GM21360 (cell line): ENCODE measurements around the gene CAMK2A.
"Not testable (repeated sequence)": the region's sequence is repeated elsewhere in the genome, so short reads cannot be mapped to it uniquely, and the experiment has no call there.

Experiments
- ATAC-seq: cut with Tn5 transposase; IDR thresholded peaks from one replicate; pipeline ENCODE4 v1.9.1; 2021; ENCODE audit warnings: mild to moderate bottlenecking, moderate library complexity; ENCODE audit not compliant: unreplicated experiment

CAMK2A gene

DNA sequence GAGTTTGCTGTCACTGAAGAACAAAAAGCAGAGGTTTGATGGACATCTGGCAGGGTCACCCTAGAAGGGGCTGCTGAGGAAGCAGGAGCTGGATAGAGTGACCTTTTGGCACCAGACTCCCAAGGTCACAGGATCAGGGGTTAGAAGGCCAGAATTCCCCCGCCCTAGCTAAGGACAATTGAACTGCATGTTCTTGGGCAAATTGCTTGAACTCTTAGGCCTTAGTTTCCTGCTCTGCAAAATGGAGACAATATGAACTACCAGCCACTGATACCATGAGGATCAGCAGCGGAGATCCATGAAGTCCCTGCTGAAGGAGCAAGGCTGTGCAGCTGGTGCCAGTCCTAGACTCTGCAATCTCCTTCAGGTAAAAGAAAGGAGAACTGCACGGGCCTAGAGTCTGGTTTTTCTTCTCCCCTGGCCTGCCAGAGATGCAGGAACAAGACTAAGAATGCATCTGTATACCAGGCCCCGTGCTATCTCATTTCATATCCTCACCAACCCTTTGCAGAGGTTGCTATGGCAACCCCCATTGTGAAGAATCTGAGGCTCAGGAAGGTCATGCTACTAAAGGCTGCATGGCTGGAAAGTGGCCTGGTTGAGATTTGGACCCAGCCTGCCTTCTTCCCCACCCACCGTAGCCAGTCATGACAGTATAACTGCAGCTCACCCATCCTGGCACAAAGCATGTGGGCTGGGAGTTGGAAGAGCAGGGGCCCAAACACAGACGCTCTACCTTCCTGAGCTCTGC lies 33.7 kb downstream of the CAMK2A start:
- ATAC-seq: no peak

DNA sequence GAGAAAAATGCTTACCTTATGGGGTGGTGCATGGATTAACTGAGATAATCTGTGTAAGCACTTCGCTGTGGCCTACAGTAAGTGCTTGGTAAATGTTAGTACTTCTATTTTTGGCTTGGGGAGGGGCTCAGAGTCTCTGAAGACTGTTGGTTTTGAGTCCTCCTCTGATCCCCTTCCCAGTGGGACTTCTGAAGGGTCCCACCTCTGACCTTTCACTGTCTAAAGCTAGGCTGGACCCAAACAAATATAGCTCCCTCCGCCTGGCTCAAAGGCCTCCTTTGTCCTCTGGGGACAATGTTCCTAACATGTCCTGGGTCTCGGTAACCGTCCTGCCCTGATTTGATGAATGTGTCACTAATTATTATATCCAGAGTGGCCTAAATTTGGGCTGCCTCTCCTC lies 34.8 kb downstream of the CAMK2A start:
- no peak for ATAC-seq

DNA sequence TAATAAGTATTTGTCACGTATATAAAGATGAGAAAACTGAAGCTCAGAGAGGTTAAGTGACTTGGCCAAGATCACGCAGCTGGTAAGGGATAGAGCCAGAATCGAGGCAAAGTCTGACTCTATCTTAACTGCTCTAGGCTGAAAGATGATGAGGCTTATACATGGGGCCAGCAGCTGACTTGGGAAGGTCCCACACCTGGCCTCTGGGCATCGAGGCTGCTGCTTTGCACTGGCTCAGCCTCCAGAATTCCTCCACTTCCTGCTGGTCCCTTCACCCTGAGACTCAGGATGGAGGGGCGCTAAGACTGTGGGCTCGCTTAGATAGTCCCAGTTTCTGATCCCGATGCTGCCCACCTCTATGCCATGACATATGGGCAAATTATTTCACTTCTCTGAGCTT lies 35.2 kb downstream of the CAMK2A start:
- ATAC-seq: no peak

- no peak for ATAC-seq
Observed at GRCh38 chr5:150253416-150254208, 36.0 kb downstream of the CAMK2A start.

DNA sequence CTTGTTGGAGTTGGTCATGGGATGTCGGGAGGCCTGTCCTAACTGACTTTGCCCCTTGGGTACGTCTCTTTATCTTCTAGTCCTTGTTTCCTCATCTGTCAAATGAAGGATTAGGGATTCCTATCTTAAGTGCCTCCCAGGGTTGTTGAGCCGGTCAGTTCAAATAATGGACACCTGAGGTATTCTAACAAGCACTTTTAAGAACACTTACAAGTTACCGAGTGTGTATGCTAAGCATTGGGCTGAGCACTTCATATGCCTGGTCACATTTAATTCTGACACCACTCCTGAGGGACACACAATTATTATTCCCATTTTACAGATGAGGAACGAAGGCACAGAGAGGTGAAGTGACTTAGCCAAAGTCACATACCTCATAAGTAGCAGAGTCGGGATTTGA lies 37.1 kb downstream of the CAMK2A start:
- ATAC-seq: no peak

- ATAC-seq: no peak
Observed at GRCh38 chr5:150251504-150251903, 38.1 kb downstream of the CAMK2A start.

DNA sequence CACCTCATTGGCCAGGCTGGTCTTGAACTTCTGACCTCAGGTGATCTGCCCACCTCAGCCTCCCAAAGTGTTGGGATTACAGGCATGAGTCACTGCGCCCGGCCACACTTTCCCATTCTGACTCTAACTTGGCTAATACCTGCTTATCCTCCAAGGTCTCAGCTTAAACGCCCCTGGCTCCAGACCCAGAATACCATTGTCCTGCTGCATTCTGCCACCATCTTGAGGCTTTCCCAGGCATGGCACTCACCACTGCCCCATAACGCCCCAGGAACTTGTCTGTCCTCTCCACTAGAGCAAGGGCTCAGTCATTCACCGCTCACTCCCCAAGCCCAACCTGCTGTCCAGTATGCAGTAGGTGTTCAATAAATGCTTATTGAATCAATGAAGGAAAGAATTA lies 39.8 kb downstream of the CAMK2A start:
- ATAC-seq: no peak

DNA sequence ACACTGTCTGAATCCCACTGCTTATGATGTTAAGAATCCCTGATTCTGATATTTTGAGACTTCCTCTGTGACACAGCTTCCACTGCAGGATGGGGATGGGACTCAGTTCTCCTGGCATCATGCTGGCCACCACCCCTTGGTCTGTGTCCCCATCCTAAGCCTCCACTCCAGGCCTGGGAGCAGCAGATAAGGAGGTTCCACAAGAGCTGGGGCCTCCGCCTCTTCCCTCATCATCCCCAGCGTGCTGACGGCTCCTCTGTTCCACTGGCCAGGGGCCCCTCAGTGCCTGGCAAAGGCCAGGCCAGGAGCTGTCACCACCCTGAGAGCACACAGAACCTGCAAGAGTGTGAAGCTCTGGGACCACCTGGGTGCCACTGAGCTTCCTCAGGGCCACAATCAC lies 40.6 kb downstream of the CAMK2A start:
- ATAC-seq: no peak

DNA sequence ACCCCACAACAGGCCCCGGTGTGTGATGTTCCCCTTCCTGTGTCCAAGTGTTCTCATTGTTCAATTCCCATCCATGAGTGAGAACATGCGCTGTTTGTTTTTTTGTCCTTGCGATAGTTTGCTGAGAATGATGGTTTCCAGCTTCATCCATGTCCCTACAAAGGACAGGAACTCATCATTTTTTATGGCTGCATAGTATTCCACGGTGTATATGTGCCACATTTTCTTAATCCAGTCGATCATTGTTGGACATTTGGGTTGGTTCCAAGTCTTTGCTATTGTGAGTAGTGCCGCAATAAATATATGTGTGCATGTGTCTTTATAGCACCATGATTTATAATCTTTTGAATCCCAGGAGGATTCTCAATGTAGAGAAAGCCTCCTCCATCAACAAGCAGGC lies 41.1 kb downstream of the CAMK2A start:
- not testable (repeated sequence) for ATAC-seq

- no peak for ATAC-seq
Observed at GRCh38 chr5:150247726-150248125, 41.8 kb downstream of the CAMK2A start.

DNA sequence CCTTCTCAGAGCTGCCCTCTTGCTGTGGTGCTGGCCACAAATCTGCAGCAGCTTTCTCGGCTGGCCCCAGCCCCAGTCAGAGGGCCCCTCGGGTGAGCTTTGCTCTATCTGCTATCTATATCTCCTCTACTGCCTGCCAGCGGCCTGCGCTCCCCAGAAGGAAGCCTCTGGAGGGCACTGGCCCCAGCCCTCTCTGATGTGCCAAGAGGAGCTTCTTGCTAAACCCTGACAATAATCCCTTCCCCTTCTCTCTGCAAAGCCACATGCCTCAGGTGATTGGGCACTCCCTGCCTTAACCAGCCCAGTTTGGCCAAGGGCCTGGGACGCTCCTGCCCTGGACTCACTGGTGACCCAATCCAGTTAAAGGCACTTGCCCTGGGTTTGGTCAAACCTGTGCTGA lies 42.7 kb downstream of the CAMK2A start:
- no peak for ATAC-seq

DNA sequence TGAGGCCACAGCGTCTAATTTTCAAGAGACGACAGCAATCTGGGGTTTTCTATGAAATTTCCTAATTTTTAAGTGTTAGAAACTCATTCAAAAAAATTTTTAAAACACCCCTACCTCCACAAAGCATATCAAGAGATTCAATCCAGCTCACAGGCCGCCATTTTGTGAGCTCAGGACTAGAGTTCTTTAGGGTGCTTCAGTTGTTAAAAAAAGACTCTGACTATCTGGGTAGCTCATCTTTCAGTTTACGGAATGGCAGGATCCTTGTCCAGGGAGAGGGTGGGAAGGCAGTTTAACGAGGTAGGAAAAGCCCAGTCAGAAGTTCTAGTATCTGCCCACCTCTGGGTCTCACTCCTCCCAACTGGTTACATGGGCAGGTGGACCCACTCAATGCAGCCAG lies 43.1 kb downstream of the CAMK2A start:
- ATAC-seq: no peak

DNA sequence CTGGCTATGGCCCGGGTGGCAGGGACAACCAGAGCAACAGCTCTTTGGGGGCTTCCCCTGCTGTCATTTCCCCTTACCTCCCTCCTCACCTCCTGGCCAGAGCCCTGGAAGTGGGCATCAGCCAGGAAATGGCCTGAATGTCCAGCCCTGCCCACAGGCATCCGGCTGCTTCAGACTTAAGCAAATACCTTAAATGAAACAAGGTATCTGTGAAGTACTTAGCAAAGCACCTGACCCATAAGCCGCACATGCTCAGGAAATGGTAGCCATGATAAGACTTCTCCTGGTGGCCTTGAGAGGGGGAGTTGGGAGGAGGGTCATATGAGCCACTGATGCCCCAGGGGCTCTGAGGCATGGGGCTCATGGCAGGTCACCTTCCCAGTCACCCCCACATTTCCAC lies 43.8 kb downstream of the CAMK2A start:
- no peak for ATAC-seq

DNA sequence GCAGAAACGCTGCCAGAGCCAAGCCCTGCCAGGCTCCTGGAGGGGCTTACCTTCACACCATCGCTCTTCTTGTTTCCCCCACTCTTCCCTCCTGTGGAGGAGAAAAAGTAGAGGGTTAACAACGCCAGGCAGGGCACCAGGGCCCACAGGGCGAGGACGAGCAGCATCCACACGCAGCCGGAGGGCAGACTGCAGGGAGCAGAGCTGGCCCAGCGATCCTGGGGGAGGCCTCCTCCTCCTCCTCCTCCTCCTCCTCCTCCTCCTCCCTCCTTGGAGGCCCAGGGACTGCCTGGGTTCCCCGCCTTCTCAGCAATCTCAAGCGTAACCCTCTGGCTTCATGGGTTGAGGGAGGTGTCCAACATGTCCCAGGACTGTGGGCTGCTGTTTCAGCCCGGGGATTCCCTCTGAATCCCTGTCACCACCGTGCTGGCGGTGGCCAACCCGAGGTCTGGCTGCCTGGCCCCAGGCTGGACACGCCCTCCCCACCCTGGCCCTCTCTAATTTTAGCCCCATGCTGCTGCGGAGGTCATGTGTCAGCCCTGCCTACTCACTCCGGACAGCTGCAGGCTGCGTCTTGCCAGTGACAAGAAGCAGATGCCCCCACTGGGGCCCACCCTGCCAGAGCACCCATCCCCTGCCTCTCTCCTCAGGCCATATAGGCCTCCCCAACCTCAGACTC lies 44.3 kb downstream of the CAMK2A start:
- ATAC-seq: no peak

DNA sequence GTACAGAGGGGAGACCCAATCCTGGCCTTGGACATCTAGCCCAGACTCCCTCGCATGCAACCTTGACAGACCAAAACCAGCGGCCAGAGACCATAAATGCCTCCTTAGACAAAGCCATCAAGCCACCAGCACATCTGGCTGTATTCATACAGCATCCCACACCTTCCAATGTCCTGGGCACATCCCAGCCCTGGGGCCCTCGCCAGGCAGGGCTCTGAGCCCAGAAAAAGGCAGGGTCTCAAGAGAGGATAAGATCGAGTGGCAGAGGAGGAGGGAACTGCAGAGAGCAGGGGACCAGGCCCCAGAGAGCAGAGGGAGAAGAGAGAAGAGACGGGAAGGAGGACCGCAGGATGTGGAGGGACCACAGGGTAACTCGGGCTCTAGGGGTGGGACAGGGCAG lies 45.4 kb downstream of the CAMK2A start:
- no peak for ATAC-seq

GRCh38 chr5:150243590-150243989 lies 46.0 kb downstream of the CAMK2A start:
- no peak for ATAC-seq

- no peak for ATAC-seq
Observed at GRCh38 chr5:150242251-150242894, 47.2 kb downstream of the CAMK2A start.

GRCh38 chr5:150241298-150242160 lies 48.0 kb downstream of the CAMK2A start:
- ATAC-seq: no peak

DNA sequence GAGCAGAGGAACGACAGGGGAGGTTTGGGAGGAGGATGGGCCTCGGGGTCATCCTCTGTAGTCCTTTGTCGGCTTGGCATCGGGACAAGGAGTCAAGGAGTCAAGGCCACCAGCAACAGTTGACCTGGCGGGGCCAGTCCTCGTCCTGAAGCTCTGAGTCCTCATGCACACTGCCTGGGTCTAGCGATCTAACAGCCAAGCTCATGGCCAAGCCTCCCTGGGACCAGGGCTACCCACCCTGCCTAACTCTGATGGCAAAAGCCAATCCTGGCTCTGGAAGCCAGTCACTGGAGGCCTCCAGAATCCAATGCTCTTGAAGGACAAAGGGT lies 49.8 kb downstream of the CAMK2A start:
- ATAC-seq: no peak

DNA sequence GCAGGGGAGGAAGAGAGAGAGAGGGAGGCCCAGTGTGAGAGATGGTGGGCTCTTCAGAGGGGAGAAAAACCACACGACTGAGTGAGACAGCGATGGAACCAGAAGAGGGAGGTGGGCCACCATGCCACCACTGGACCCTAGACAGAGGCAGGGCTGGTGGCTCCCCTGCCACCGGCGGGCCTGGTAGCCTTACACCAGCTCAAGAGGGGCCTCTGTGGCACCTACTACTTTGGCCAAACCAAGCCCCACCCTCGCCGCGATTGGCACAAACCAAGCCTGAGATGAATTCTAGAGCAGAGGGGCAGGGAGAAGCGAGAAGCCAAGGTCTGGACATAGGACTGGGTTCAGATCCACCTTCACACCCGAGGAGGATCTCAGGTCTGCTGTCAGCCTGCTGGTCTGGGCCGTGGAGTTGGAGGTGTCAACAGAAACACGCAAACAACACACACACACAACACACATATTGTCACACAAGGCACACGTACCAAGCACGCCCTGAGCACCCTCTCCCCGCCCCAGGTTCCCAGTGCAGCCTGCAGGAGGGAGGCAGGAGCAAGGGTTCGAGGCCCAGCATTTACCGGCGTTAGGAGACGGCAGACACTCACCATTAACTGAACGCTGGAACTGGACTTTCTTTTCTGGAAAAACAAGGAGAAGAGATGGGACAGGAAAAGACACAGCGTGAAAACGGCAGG lies 50.3 kb downstream of the CAMK2A start:
- ATAC-seq: no peak
